Liver (tissue), 3 donors: ENCODE data around the gene DVL1.

Source experiments
- ATF3 ChIP-seq: IDR thresholded peaks from 2 replicates; pipeline ENCODE4 v1.6.1; 2016; ENCODE audit warnings: antibody characterized with exemption
- CTCF ChIP-seq: fragments of 150-350 bp; IDR thresholded peaks from 2 replicates; pipeline ENCODE4 v1.5.1; 2017; ENCODE audit warnings: improper control_type of control experiment, low read depth, low read length; ENCODE audit not compliant: missing input control
- FOXA1 ChIP-seq: IDR thresholded peaks from 2 replicates; pipeline ENCODE4 v1.6.1; 2016; ENCODE audit warnings: antibody characterized with exemption
- GABPA ChIP-seq, 2 donors: IDR thresholded peaks in 1 of 2; conservative IDR thresholded peaks in 1 of 2; 2 replicates each; pipeline ENCODE4 v1.6.1; 2016; ENCODE audit warnings: antibody characterized with exemption in 2 of 2, mild to moderate bottlenecking in 1 of 2, moderate library complexity in 1 of 2
- HNF4G ChIP-seq: IDR thresholded peaks from 2 replicates; pipeline ENCODE4 v1.6.1; 2016; ENCODE audit warnings: antibody characterized with exemption
- JUND ChIP-seq, 2 donors: IDR thresholded peaks; 2 replicates each; pipeline ENCODE4 v1.6.1; 2016; ENCODE audit warnings: antibody characterized with exemption in 2 of 2
- MAX ChIP-seq: IDR thresholded peaks from 2 replicates; pipeline ENCODE4 v1.6.1; 2016; ENCODE audit warnings: antibody characterized with exemption
- RAD21 ChIP-seq, 2 donors: IDR thresholded peaks; 2 replicates each; pipeline ENCODE4 v1.6.1; 2016; ENCODE audit warnings: antibody characterized with exemption in 2 of 2, mild to moderate bottlenecking in 2 of 2
- RXRA ChIP-seq, 2 donors: IDR thresholded peaks; 2 replicates each; pipeline ENCODE4 v1.6.1; 2017 to 2018; ENCODE audit warnings: antibody characterized with exemption in 2 of 2, mild to moderate bottlenecking in 1 of 2
- SP1 ChIP-seq: IDR thresholded peaks from 2 replicates; pipeline ENCODE4 v1.6.1; 2018; ENCODE audit warnings: antibody characterized with exemption, mild to moderate bottlenecking
- TAF1 ChIP-seq: conservative IDR thresholded peaks from 2 replicates; pipeline ENCODE4 v1.6.1; 2016; ENCODE audit warnings: antibody characterized with exemption, mild to moderate bottlenecking
- YY1 ChIP-seq: IDR thresholded peaks from 2 replicates; pipeline ENCODE4 v1.6.1; 2016; ENCODE audit warnings: antibody characterized with exemption, mild to moderate bottlenecking
- TF ChIP-seq, protein P1 (sequence below): IDR thresholded peaks from 2 replicates; pipeline ENCODE4 v1.6.1; 2016; ENCODE audit warnings: antibody characterized with exemption
- TF ChIP-seq, protein P2 (sequence below): IDR thresholded peaks from 2 replicates; pipeline ENCODE4 v1.6.1; 2016; ENCODE audit warnings: antibody characterized with exemption, mild to moderate bottlenecking
- donor health status: healthy.
- donor health status: healthy.

DNA sequence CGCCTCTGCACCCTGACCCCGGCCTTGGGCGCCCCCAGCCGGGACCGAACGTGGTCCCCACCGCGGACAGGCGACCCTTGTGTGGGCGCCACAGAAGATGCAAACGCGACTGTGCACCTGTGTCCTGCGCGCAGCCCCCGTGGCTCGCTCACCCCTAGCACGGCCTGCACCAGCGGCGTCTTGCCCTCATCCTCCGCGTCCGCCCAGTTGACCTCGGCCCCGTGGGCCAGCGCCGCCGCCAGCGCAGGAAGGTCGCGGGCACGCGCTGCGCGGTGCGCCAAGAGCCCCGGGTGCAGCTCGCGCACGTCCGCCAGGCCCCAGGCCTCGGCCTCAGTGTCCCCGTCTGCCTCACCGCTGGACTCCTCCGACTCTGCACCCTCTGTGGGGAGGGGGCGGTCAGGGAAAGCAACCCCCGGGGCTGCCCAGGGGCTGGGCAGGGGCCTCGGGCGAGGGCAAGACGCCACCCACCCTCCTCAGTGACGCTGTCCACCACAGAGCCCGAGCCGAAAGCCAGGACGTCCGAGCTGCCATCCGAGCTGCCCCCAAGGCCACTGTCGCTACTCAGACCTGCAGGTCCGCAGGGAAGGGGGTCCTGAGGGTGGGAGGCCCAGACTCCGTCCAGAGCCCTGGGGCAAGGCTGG, 54.8 kb downstream of the DVL1 start:
- TF ChIP-seq CTCF (no peak), HNF4G (no peak), FOXA1 (no peak), RXRA (IDR thresholded peaks at IDR 0.05) (no peak), SP1 (no peak), MAX (no peak), YY1 (no peak), JUND (IDR thresholded peaks at IDR 0.05) (no peak), GABPA (IDR thresholded peaks at IDR 0.05 in 1 of 2, conservative IDR thresholded peaks at IDR 0.05 in 1 of 2) (no peak), RAD21 (IDR thresholded peaks at IDR 0.05) (no peak), TAF1 (no peak), ATF3 (no peak)
- TF ChIP-seq, protein P1, sequence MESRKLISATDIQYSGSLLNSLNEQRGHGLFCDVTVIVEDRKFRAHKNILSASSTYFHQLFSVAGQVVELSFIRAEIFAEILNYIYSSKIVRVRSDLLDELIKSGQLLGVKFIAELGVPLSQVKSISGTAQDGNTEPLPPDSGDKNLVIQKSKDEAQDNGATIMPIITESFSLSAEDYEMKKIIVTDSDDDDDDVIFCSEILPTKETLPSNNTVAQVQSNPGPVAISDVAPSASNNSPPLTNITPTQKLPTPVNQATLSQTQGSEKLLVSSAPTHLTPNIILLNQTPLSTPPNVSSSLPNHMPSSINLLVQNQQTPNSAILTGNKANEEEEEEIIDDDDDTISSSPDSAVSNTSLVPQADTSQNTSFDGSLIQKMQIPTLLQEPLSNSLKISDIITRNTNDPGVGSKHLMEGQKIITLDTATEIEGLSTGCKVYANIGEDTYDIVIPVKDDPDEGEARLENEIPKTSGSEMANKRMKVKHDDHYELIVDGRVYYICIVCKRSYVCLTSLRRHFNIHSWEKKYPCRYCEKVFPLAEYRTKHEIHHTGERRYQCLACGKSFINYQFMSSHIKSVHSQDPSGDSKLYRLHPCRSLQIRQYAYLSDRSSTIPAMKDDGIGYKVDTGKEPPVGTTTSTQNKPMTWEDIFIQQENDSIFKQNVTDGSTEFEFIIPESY: no peak
- TF ChIP-seq, protein P2, sequence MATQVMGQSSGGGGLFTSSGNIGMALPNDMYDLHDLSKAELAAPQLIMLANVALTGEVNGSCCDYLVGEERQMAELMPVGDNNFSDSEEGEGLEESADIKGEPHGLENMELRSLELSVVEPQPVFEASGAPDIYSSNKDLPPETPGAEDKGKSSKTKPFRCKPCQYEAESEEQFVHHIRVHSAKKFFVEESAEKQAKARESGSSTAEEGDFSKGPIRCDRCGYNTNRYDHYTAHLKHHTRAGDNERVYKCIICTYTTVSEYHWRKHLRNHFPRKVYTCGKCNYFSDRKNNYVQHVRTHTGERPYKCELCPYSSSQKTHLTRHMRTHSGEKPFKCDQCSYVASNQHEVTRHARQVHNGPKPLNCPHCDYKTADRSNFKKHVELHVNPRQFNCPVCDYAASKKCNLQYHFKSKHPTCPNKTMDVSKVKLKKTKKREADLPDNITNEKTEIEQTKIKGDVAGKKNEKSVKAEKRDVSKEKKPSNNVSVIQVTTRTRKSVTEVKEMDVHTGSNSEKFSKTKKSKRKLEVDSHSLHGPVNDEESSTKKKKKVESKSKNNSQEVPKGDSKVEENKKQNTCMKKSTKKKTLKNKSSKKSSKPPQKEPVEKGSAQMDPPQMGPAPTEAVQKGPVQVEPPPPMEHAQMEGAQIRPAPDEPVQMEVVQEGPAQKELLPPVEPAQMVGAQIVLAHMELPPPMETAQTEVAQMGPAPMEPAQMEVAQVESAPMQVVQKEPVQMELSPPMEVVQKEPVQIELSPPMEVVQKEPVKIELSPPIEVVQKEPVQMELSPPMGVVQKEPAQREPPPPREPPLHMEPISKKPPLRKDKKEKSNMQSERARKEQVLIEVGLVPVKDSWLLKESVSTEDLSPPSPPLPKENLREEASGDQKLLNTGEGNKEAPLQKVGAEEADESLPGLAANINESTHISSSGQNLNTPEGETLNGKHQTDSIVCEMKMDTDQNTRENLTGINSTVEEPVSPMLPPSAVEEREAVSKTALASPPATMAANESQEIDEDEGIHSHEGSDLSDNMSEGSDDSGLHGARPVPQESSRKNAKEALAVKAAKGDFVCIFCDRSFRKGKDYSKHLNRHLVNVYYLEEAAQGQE: no peak
